GM18502 (cell line): ENCODE data around the gene LRRC71.

ENCODE experiments used
- ATAC-seq: cut with Tn5 transposase; IDR thresholded peaks from one replicate; pipeline ENCODE4 v1.9.1; 2021; ENCODE audit warnings: mild to moderate bottlenecking; ENCODE audit not compliant: unreplicated experiment, poor library complexity

The LRRC71 gene

DNA sequence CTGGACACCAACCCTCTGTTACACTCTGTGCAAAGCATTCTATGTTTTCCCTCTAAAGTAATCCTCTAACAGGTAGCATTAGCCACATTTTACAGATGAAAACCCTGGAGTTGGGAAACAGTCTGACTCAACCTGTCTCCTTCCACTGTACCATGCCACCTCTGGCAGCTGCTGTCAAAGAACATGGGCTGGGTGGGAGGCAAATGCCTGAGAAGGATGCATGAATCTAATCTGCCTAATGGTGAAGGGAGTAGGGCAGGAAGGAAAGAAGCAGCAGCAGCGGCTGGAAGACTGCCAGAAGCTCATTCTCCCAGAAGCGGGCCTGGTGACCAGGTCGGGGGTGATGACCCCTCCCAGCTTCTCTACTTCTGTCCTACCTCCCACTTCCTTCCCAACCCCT is 21.7 kb downstream of the LRRC71 start:
- no peak for ATAC-seq

DNA sequence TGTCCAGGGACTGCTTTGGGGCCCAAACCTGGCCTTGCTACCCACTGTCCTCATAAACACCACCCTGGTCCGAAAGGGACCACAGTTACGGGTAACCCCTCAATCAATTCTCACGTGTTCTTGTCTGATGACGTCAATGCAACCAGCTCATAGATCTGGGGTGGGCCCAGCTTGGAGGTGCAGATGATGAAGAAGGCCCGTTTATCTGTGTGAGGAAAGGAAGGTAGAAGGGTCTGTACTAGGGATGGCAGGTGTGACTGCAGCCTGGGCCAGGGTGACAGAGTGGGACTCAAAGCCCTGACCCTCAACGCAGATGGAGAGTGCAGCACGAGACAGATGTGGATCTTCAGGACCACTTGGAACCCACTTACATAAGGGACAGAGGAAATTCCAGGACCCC is 22.1 kb downstream of the LRRC71 start:
- ATAC-seq = no peak

DNA sequence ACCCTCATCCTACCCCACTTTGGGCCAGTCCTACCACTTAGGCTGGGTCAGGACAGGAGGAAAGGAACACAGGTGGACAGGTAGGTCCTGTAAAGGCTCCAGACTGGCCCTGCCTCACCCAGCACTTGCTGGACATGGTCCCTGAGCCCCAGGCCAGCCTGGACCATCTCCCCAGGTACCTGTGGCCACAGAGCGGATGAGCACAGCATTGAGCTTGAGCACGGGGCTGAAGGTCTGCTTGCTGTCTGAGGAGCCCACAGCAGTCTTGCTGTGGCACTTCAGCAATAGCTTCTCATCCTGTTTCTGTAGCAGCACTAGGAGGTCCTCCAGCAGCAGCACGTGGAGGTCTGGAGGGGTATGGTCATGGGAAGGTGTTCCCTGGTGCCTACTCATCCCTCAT is 23.3 kb downstream of the LRRC71 start:
- ATAC-seq = no peak

DNA sequence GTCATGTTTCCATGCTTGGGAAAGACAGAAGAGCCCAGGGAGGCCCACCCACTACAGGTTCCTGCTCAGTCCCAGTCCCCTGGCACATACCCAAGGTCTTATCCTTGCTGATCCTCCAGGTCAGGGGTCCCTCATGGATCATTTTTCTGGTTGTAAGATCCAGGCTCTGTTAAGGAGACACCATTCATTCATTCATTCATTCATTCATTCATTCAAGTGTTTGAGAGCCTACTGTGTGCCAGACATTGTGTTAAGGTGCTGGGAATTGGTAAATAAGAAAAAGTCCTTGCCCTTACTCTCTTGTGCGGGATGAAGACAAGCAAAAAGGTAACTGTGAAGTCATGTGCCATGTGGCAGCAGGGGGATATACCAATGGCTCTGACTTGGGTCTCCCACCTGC is 23.8 kb downstream of the LRRC71 start:
- no peak for ATAC-seq

DNA sequence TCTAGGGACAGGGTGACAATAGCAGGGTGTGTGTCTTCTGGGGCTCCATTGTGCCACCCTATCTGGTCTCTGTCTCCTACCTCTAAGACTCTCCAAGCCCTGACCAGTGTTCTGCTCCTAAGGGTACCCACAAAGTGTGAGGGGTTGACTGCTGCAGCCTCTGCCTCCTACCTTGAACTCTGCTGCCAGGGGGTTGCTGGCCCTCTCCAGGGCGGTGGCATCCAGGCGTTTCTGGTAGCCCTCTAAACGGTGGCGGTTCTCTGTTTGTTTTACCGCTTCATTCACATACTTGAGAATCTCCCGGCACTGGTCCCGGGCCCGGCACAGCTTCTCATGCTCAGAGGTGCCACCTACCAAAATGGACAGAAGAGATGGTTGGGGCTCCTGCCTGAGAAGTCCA is 24.4 kb downstream of the LRRC71 start:
- no peak for ATAC-seq

DNA sequence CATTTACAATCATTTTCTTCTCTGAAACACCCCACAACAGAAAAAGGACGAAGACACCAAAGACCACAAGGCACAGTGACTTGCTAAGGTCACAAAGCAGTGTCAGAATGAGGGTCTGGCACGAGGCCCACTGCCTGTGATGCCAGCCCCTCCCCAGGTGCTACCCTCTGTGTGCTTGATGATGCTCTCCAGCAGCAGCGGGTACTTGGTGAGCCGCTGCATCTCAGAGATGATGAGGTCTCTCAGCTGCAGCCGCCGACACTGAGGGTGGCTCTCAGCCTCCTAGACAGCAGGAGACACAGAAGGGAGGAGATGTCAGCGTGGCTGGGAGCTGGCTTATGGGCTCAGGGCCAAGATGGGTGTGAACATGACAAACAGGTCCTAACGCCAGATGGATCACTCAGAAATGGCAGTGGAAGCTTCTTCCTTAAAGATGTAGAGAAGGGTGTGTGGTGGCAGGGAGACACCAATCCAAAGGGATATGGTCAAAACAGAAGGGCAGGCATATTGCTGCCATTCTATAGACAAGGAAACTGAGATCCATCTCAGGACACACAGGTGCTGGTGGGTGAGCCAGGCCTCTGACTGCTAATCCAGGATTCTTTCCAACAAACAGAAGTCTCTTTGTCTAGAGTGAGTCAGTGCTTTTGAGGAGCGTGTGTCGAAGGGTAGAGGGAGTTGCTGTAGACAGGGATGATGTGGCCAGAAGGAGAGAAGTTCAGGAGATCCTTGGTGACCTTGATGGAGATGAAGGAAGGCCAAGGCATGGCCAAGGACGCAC is 25.6 kb downstream of the LRRC71 start:
- no peak for ATAC-seq

DNA sequence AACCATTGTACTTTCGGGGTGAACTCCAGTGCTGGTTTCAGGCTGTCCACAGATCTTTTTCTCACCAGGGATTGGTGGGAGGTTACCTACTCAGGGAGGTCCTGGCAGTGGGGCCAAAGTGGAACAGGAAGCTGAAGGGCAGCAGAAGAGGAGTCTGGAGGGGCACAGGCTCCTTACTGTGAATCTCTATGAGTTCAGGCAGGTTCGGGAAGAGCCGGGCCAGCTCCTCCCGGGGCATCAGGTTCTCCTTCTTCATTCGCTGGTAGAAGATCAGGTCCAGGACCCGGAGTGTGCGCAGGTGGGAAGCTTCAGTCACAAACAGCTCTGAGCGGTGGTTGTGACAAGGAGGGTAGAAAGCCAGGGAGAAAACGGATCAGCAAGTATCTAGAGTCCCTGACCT is 26.7 kb downstream of the LRRC71 start:
- no peak for ATAC-seq

DNA sequence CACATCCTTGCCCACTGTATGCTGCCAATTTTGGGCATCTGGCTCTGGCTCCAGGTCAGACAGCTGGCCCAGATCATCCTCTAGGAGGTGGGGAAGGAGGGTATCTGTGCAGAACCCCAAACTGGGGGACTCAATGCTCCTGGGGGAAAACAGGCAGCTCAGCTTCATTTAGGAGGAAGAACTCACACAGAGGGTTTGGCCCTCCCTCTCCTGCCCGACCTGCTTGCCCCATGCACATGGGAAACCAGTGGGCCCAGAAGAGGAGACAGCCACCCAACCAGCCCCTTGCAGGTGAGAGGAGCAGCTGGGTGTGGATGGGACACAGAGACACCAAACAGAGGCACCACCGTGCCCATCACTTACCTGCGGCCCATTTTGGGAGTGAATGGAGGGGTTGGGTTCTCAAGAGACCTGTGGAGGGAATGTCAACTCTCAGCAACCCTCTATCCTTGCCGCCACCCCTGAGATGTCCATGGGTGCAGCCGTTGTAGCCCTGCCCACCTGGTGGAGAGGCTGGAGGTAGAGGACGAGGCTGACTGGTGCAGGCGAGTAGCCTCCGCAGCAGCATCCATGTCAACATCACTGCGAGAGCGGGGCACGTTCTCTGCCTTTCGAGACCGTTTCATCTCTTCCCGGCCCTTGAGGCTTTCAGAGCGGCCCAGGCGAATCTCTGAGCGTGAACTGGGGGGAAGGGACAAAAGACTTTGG is 27.5 kb downstream of the LRRC71 start:
- ATAC-seq = no peak

DNA sequence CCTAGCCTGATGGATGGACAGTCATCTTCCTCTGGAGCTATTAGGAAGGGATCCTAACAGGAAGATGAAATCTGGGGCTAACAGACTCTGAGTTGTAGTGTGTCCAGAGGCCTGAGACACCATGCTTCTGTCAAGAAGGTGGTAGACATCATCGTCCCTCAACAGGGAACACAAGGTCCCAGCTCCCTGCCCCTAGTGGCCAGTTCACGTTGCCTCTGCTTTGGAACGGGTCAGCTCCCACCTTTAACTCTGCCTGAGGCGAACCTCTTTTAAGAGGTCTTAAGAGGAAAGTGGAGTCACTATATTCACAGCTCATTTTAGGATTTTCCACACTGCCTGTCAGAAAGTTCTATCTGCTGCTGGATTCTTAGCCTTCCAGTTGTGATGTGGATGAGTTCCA is 28.3 kb downstream of the LRRC71 start:
- ATAC-seq = no peak

DNA sequence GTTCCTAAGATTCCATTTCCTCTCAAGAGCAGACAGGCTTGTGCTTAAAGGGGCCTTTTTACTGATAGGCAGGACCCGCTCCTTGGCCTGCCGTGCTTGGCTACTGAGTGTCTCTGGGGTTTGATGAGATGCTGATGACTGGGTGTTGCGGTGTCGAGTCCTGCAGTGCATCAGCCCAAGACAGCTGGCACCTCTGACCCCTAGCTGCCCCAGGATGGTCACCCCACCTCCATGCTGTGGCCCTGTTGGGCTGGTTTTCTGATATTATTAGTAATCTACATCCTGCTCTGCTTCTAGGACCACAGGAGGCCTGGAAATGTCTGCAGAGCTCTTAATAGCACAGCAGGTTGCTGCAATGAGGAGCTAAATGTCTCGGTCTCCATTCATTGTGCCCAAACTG is 28.7 kb downstream of the LRRC71 start:
- no peak for ATAC-seq

DNA sequence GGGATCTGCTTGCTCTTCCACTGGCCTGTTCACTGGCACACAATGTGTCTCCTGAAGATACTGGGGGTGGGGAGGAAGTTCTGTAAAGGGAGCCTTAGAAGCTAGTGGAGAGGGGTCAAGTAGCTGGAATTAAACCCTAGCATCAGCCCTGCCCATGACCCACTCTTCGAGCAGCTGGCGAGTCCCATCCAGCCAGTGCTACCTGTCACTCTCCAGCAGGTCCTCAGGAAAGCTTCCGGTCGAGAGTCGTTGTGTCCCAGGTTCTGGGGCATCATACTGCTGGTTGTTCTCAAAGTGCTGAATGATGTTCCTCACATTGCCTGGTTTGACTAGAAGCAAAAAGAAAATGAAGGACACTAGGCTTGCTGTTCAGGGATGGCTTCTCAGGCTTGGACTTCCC is 30.9 kb downstream of the LRRC71 start:
- ATAC-seq = no peak

DNA sequence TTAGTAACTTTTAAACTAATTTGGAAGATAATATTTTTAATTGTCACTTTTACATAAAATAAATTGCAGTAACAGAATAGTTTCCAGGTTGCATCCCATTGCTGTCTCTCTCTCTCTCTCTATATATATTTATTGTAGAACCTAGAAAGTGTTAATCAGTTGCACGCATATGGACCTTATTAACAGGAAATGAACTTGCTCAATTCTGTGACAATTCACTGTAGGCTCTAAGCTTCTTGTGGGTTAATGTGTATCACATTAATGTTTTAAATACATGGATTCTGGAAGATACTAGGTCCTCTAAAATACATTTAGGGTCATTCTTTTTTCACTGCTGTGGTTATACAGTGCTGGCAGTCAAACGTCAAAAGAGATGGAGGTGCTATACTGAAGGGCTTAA is 33.1 kb downstream of the LRRC71 start:
- no peak for ATAC-seq

DNA sequence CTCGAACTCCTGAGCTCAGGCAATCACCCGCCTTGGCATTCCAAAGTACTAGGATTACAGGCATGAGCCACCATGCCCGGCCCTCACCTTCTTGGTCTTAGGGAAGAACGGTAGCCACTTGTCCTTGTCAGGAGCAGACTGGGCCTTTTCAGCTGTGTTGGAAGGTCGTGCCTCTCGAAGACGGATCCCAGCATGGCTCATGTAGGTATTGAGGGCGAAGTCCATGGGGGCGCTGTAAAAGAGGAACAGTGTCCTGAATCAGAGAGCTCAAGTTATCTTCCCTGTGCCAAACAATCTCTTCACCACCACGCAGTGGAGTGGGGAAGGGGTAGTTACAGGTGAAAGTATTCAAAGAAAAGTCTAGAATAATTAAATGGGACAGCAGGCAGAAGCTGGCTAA is 35.9 kb downstream of the LRRC71 start:
- ATAC-seq = no peak

DNA sequence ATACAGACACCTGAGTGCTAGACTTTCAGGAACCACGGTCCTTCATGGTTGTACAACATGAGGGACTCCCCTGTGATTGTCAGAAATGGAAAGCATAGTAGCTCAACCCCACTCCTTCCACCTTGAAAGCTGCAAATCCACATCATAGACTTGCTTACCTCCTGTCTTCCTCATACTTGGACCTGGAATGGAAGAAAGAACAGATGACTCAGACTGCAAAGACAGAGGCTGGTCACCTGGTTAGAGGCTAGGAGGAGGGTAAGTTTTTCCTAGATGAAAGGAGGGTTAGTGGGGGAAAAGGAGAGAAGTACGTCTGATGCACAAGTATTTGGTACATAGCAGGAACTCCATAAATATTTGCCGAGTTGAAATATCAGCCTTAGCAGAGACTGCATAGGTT is 37.2 kb downstream of the LRRC71 start:
- no peak for ATAC-seq

DNA sequence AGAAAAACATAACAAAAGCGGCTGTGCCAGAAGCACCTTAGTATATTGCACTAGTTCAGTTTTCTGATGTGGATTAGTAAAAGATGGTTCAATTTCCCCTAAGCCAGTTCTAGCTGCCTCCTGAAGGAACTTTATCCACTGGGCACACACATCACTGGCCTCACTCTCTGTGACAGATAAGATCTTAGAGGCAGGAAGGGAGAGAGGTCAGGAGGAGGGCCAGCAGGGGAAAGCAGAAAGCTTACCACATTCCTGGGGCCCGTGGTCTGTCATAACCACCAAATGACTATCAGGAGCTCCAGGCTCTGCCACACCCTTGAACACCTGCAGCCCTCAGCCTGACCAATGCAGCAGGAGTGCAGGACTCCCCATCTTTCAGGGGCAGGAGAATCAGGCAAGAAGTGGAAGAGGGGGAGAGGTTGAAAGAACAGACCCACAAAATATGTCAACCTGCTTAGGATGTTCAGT is 37.8 kb downstream of the LRRC71 start:
- ATAC-seq = no peak

DNA sequence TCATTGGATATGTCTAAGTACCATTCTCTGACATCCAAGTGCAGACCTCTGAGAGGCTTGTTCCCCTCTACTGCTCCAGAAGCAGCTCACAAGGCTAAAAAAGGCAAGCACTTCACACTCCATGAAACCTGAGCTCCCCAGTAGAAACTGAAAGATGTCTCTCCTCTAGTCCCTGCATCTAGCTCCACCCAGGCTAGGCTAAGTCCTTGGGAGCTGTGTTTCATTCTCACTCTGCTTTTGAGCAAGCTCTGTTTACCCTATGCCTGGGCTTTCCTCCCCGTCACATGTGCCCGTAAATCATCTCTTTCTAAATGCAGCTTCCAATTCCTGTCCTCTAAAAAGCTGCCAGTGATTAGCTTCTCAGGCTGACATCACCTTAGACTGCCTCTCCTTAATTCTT is 39.0 kb downstream of the LRRC71 start:
- no peak for ATAC-seq

DNA sequence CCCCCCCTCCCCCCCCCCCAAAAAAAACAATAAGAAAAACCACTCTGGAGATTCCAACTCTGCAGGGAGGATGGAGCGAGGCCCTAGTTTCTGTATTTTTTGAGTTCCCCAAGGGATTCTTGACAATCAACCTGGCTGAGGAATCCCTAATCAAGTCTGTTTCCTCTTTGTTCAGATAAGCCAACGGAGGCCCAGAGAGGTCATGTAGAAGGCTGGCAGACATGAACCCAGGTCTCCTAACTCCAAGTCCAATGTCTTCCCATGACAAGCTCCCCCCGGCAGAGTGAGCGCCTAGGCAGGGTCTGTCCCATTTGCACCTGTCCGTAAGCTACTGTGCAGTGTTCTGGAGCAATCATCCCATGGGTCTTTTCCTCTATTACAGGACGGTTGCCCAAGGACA is 39.5 kb downstream of the LRRC71 start:
- ATAC-seq = no peak

DNA sequence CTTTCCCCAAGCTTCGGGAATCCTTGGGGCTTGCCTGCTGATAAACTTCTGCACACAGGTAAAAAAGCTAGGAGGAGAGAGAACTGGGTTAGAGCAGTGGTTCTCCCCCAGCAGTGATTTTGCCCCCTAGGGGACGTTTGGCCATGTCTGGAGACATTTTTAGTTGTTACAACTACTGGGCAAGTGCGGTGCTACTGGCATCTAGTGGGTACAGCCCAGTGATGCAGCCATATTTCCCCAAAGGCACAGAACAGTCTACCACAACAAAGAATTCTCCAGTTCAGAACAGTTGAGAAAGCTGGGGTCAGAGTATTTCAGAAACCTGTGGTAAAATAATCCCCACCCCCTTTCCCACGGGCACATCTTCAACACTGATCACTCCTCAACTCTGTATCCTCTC is 41.3 kb downstream of the LRRC71 start:
- no peak for ATAC-seq

DNA sequence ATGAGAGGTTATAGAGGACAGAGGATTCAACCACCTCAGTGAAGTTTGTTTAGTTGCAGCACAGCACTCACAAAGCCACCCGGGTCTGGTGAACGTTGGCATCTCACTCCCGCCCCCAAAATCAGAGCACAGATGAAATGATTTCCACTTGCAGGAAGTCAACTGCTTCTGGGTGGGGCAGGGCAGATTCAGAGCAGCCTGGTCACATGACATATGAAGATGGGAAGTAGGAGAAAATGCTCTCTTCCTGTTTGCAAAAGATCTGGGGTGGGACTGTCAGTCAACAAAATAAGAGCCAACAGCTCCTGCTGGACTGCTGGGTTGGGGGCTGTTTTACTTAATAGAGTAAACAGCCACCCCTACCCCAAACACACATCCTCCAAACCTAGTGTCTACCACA is 43.2 kb downstream of the LRRC71 start:
- ATAC-seq = no peak

DNA sequence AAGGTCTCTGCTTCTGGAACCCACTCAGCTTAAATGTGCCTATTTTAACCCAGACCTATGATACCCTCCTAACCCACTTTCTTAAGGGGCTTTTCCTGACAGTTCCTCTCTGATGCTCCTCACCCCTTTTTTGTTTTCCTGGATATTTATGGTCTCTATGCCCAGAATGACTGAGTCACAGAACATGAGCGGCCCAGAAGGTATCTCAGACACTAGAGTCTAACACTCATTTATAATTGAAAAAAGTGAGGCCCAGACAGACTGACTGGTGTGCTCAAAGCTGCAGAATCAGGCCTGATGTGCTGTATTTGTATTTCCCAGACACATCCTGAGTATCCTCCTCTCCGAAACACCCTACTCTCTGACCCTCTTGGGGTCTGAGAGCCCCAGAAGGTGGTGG is 44.0 kb downstream of the LRRC71 start:
- no peak for ATAC-seq

DNA sequence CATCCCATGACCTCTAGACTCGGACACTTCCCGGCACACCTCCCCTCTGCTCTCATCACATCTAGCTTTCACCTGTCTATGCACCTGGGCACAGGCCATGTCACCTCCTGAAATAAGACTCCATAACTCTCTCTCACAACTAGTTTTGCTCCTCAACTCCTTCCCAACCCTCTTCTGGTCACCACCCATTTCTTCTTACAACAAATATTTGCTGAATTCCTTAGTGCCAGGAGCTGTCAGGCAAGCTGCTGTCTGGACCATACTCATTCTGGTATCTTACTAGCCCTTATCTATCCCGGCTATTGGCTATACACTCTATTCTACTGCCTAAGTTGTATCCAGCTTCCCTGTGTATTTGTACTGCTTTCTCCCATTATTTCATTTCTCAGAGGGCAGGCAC is 49.1 kb downstream of the LRRC71 start:
- no peak for ATAC-seq

DNA sequence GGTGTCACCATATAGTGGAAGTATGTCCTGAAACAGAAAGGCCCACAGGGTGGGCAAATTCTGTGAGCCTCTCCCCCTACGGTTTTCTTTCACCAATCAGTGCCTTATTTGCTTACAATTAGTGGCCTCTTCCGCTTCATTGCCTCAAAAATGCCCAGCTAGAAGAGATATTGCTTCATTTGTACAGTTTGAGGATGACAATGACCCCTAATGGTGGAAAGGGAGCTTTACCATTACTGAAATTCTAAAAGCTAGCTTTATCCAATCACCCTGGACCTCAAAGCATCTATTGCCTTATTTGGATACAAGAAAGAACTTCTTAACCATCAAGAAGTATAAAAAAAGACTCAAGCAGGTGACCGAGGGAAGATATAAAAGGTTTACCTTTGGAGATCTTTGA is 49.6 kb downstream of the LRRC71 start:
- no peak for ATAC-seq
